DOHH2 (cell line): Measurements from ENCODE around the gene UVRAG.

Experiments used
- EZH2phosphoT487 ChIP-seq: fragments of 200-600 bp; sonication (generic); IDR thresholded peaks from 2 replicates; pipeline ENCODE4 v1.6.1; 2017; ENCODE audit warnings: borderline replicate concordance, mild to moderate bottlenecking, antibody characterized with exemption, low read length, moderate library complexity, mixed read lengths
- TF ChIP-seq, protein P1 (sequence below): fragments of 200-600 bp; sonication (generic); IDR thresholded peaks from one replicate; pipeline ENCODE4 v1.5.1; 2014; ENCODE audit warnings: antibody characterized with exemption, mild to moderate bottlenecking, low read depth, low read length; ENCODE audit not compliant: poor library complexity, severe bottlenecking

DNA sequence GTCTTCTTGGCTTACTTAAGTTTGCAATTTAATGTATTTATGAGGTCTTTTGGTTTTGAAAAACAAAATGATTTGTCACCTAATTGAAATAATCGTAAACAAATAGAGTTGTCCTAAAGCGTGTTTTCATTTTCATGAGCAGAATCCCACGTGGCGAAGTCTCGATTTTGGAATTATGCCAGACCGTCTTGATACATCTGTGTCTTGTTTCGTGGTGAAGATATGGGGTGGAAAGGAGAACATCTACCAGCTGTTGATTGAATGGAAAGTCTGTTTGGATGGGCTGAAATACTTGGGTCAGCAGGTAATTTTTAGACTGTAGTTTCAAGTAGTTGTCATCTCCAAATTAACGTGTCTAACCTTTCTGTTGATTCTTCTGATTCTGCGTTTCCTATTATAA, 64.7 kb downstream of the UVRAG start:
- TF ChIP-seq, protein P1, sequence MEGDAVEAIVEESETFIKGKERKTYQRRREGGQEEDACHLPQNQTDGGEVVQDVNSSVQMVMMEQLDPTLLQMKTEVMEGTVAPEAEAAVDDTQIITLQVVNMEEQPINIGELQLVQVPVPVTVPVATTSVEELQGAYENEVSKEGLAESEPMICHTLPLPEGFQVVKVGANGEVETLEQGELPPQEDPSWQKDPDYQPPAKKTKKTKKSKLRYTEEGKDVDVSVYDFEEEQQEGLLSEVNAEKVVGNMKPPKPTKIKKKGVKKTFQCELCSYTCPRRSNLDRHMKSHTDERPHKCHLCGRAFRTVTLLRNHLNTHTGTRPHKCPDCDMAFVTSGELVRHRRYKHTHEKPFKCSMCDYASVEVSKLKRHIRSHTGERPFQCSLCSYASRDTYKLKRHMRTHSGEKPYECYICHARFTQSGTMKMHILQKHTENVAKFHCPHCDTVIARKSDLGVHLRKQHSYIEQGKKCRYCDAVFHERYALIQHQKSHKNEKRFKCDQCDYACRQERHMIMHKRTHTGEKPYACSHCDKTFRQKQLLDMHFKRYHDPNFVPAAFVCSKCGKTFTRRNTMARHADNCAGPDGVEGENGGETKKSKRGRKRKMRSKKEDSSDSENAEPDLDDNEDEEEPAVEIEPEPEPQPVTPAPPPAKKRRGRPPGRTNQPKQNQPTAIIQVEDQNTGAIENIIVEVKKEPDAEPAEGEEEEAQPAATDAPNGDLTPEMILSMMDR: no peak
- TF ChIP-seq EZH2phosphoT487: no peak
